Measurements from ENCODE around the gene TSSK2. TPM values are rescaled to one million over a fixed set of nuclear protein-coding genes. Genes with fewer than 3 reads are reported as not detected.

TSSK2 gene
- polyA plus RNA-seq, 1 donor from 2014 or later = not detected

- Histone ChIP-seq H2AFZ (ENCODE audit: low read depth, low read length) (no peak overlapping the region), H3K4me2 (ENCODE audit: low read length) (no peak overlapping the region), H3K79me2 (replicated peaks; ENCODE audit: insufficient read depth, low read length) (peaks cover 8% of the 10 kb centered on the region), H3K9me2 (ENCODE audit: insufficient read depth, low read length) (no peaks in the 10 kb centered on the region), H3K9me3 (ENCODE audit: low read length) (peaks cover 2% of the 10 kb centered on the region), H3K4me3 (ENCODE audit: low read length) (no peak overlapping the region), H3F3A (ENCODE audit: insufficient read depth, low read length, poor library complexity, severe bottlenecking) (no peaks in the 10 kb centered on the region), H3K9ac (ENCODE audit: low read length) (no peak overlapping the region), H3K27me3 (ENCODE audit: insufficient read depth, low read depth, low read length) (peaks cover 47% of the 10 kb centered on the region), H4K20me1 (ENCODE audit: insufficient read depth) (no peaks in the 10 kb centered on the region), H3K36me3 (ENCODE audit: insufficient read depth, low read length) (no peaks in the 10 kb centered on the region), H3K27ac (ENCODE audit: low read length) (no peak overlapping the region)
- no peak for TF ChIP-seq SMC3 (conservative IDR thresholded peaks at IDR 0.05; ENCODE audit: poor library complexity)
- TF ChIP-seq TAF1 (IDR thresholded peaks at IDR 0.05; ENCODE audit: low read depth) = no peak
- no peak for TF ChIP-seq REST (IDR thresholded peaks at IDR 0.05; ENCODE audit: borderline replicate concordance)
- TF ChIP-seq MXI1 (conservative IDR thresholded peaks at IDR 0.05; ENCODE audit: poor library complexity, severe bottlenecking) = no peak
Measured at GRCh38 chr22:19146215-19146968, 15.3 kb downstream of the TSSK2 start.

GRCh38 chr22:19147195-19147780 lies 16.2 kb downstream of the TSSK2 start:
- Histone ChIP-seq H3K27me3 (ENCODE audit: insufficient read depth, low read depth, low read length) (peaks cover 56% of the 10 kb centered on the region), H3K79me2 (replicated peaks; ENCODE audit: insufficient read depth, low read length) (peaks cover 8% of the 10 kb centered on the region), H3K9me3 (ENCODE audit: low read length) (peaks cover 6% of the 10 kb centered on the region), H3F3A (ENCODE audit: insufficient read depth, low read length, poor library complexity, severe bottlenecking) (no peaks in the 10 kb centered on the region), H3K27ac (ENCODE audit: low read length) (no peak overlapping the region), H3K9me2 (ENCODE audit: insufficient read depth, low read length) (no peaks in the 10 kb centered on the region), H4K20me1 (ENCODE audit: insufficient read depth) (no peaks in the 10 kb centered on the region), H3K9ac (ENCODE audit: low read length) (no peak overlapping the region), H2AFZ (ENCODE audit: low read depth, low read length) (no peak overlapping the region), H3K4me2 (ENCODE audit: low read length) (no peak overlapping the region), H3K4me3 (ENCODE audit: low read length) (no peak overlapping the region), H3K36me3 (ENCODE audit: insufficient read depth, low read length) (no peaks in the 10 kb centered on the region)
- TF ChIP-seq TAF1 (IDR thresholded peaks at IDR 0.05; ENCODE audit: low read depth) = no peak
- TF ChIP-seq CTCF (IDR thresholded peaks at IDR 0.05; ENCODE audit: poor library complexity, severe bottlenecking) = no peak
- no peak for TF ChIP-seq SMC3 (conservative IDR thresholded peaks at IDR 0.05; ENCODE audit: poor library complexity)
- no peak for TF ChIP-seq MXI1 (conservative IDR thresholded peaks at IDR 0.05; ENCODE audit: poor library complexity, severe bottlenecking)

- H3K36me3 ChIP-seq (ENCODE audit: insufficient read depth, low read length) = no peaks in the 10 kb centered on the region
- no peaks in the 10 kb centered on the region for H3F3A ChIP-seq (ENCODE audit: insufficient read depth, low read length, poor library complexity, severe bottlenecking)
- H3K9me2 ChIP-seq (ENCODE audit: insufficient read depth, low read length) = no peaks in the 10 kb centered on the region
- H3K79me2 ChIP-seq (replicated peaks; ENCODE audit: insufficient read depth, low read length) = peaks cover 8% of the 10 kb centered on the region
- no peak overlapping the region for H3K9ac ChIP-seq (ENCODE audit: low read length)
- H3K27ac ChIP-seq (ENCODE audit: low read length) = no peak overlapping the region
- peaks cover 6% of the 10 kb centered on the region for H3K9me3 ChIP-seq (ENCODE audit: low read length)
- H2AFZ ChIP-seq (ENCODE audit: low read depth, low read length) = no peak overlapping the region
- H3K4me3 ChIP-seq (ENCODE audit: low read length) = no peak overlapping the region
- H3K27me3 ChIP-seq (ENCODE audit: insufficient read depth, low read depth, low read length) = peaks cover 66% of the 10 kb centered on the region
- H3K4me2 ChIP-seq (ENCODE audit: low read length) = no peak overlapping the region
- H4K20me1 ChIP-seq (ENCODE audit: insufficient read depth) = no peaks in the 10 kb centered on the region
- no peak for TF ChIP-seq RAD21 (conservative IDR thresholded peaks at IDR 0.05)
- TF ChIP-seq EP300 (conservative IDR thresholded peaks at IDR 0.05; ENCODE audit: poor library complexity, severe bottlenecking) = no peak
- no peak for TF ChIP-seq TAF1 (IDR thresholded peaks at IDR 0.05; ENCODE audit: low read depth)
- no peak for TF ChIP-seq SMC3 (conservative IDR thresholded peaks at IDR 0.05; ENCODE audit: poor library complexity)
- no peak for TF ChIP-seq REST (IDR thresholded peaks at IDR 0.05; ENCODE audit: borderline replicate concordance)
- no peak for TF ChIP-seq MXI1 (conservative IDR thresholded peaks at IDR 0.05; ENCODE audit: poor library complexity, severe bottlenecking)
- no peak for TF ChIP-seq CTCF (IDR thresholded peaks at IDR 0.05; ENCODE audit: poor library complexity, severe bottlenecking)
Measured at GRCh38 chr22:19148417-19149046, 17.4 kb downstream of the TSSK2 start.

Data from neural cell (in vitro differentiated cells).